Measurements from ENCODE around the gene LIN7A.
A peak's percentile ranks its signal among the peaks of the same experiment; 100 is the strongest.

Gene LIN7A

DNA sequence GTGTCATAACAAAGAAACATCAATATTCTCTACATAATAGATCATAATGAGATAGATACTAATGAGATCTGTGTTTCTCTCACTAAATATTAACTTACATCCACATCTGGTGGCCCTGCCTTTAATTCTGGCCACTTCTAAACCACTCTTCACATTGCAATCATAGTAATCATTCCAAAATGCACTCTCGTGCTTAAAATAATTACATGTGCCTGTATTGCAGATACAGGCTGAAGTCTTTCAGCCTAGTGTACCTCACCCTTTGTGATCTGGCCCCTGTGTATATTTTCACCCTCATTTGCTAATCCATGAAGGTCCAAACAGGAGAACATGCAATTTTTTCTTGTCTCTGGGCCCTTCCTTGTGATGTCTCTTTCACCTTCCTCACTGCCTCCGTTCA lies 108.0 kb downstream of the LIN7A start:
- FAIRE-seq (no peak), DNase-seq (ENCODE audit: insufficient read length, low spot score) (no peak)
- TF ChIP-seq POU2F2 (IDR thresholded peaks at IDR 0.05; ENCODE audit: low read depth, low read length) (no peak), TAF1 (IDR thresholded peaks at IDR 0.05; ENCODE audit: low read depth, low read length) (no peak), POLR2AphosphoS5 (IDR thresholded peaks at IDR 0.05; ENCODE audit: low read depth, low read length) (no peak), PAX5 (IDR thresholded peaks at IDR 0.05; ENCODE audit: insufficient read depth, low read length, severe bottlenecking) (no peak), SPI1 (IDR thresholded peaks at IDR 0.05; ENCODE audit: low read depth, low read length) (no peak), POLR2A (IDR thresholded peaks at IDR 0.05; ENCODE audit: low read depth, low read length) (no peak)

DNA sequence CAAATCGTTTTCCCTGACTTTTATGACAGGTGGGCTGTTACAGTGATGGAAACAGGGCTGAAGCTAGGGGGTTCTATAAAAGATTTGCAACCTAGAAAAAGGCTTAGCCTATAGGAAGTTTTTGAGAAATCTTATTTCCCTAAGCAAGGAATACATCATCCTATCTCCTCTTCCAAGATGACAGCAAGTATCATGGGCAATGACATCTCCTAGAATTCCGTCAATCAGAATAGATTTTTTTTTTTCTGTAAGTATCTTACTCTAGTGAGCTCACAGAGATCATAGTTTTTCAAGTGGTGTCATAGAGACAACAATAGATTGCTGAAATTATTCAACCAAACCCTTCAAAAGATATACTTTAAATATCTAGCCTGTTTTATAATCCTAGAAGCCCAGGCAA lies 112.2 kb downstream of the LIN7A start:
- FAIRE-seq (no peak), DNase-seq (ENCODE audit: insufficient read length, low spot score) (no peak)
- TF ChIP-seq SPI1 (IDR thresholded peaks at IDR 0.05; ENCODE audit: low read depth, low read length) (no peak), TAF1 (IDR thresholded peaks at IDR 0.05; ENCODE audit: low read depth, low read length) (no peak), PAX5 (IDR thresholded peaks at IDR 0.05; ENCODE audit: insufficient read depth, low read length, severe bottlenecking) (no peak), POLR2A (IDR thresholded peaks at IDR 0.05; ENCODE audit: low read depth, low read length) (no peak), POU2F2 (IDR thresholded peaks at IDR 0.05; ENCODE audit: low read depth, low read length) (no peak), POLR2AphosphoS5 (IDR thresholded peaks at IDR 0.05; ENCODE audit: low read depth, low read length) (no peak)

DNA sequence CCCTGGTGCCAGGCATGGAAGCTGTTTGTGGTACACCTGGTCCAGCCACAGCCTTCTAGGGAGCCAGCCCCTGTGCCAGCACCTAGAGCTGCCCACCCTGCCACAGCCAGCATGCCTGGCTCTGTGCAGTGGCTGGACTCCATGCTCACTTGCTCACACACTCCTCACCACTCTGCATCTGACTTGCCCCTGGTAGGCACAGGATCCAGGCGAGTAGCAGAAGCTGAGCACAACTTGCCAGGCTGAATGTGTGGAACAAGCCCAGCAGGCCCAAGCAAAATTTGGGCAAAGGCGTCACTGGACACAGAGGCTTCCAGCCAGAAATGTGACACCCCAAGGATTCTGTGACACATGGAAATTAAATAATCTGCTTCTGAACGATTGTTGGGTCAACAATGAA lies 114.3 kb downstream of the LIN7A start:
- DNase-seq (ENCODE audit: insufficient read length, low spot score): no peak

DNA sequence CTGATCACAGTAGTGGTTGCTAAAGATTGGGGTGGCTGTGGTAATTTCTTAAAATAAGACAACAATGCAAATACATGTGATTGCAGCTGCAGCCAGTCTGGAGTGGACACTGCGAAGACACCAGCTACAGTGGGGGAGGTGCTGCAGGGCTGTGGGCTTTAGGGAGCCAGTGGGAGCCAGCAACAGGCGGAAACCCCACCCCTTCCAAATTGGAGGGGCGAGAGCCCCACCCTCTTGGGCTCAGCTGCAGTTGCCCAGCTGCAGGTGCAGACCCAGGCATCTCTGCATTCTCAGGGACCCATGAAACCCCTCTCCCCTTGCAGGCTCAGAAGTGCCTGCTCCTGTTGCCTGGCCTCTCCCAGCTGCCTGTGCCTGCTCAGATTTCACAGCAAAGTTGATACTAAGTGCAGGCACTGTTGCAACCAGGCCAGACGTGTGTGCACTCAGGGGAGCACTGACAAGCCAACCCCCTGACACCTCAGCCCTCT lies 116.2 kb downstream of the LIN7A start:
- TF ChIP-seq POU2F2 (IDR thresholded peaks at IDR 0.05; ENCODE audit: low read depth, low read length): no peak
- no peak for TF ChIP-seq SPI1 (IDR thresholded peaks at IDR 0.05; ENCODE audit: low read depth, low read length)
- TF ChIP-seq POLR2AphosphoS5 (IDR thresholded peaks at IDR 0.05; ENCODE audit: low read depth, low read length): no peak
- TF ChIP-seq PAX5 (IDR thresholded peaks at IDR 0.05; ENCODE audit: insufficient read depth, low read length, severe bottlenecking): no peak
- TF ChIP-seq TAF1 (IDR thresholded peaks at IDR 0.05; ENCODE audit: low read depth, low read length): no peak
- no peak for TF ChIP-seq POLR2A (IDR thresholded peaks at IDR 0.05; ENCODE audit: low read depth, low read length)
- FAIRE-seq (no peak), DNase-seq (ENCODE audit: insufficient read length, low spot score) (no peak)

More for the DNA sequence above, 114.3 kb downstream of the LIN7A start:
- TF ChIP-seq SPI1 (IDR thresholded peaks at IDR 0.05; ENCODE audit: low read depth, low read length): no peak
- FAIRE-seq: no peak

DNA sequence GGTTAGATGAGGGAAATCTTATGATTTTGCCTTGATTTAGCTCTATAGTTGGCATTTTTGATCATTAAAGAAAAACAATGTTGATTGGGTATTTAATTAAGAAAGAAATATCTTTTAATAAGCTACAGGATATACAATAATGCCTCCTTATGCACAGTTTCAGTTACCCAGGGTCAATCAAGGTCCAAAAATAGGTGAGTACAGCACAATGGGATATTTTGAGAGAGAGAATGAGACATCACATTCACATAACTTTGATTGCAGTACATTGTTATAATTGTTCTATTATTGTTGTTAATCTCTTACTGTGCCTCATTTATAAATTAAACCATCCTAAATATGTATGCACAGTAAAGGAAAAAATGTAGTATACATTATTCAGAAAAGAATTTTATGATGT lies 118.9 kb downstream of the LIN7A start:
- no peak for DNase-seq (ENCODE audit: insufficient read length, low spot score)
- TF ChIP-seq POU2F2 (IDR thresholded peaks at IDR 0.05; ENCODE audit: low read depth, low read length) (no peak), POLR2A (IDR thresholded peaks at IDR 0.05; ENCODE audit: low read depth, low read length) (no peak), SPI1 (IDR thresholded peaks at IDR 0.05; ENCODE audit: low read depth, low read length) (no peak)
- no peak for FAIRE-seq

DNA sequence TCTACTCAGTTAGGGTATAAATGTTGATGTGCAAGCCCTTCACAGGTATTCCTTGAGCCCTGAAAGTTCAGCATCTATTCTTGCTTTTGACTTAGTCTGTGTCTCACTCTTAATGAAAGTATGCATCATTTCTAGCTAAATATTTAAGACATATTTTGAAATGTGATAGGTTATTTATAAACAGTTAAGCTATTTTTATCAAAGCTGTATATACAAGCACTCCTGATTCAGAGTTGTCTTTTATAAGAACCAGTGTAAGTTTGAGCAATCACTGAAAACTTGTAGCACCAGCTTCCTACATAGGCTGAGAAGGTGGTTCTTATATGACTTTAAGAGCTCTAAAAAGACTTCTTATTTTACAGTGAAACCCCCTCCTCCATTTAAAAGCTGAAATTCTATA lies 122.4 kb downstream of the LIN7A start:
- no peak for TF ChIP-seq POLR2A (IDR thresholded peaks at IDR 0.05; ENCODE audit: low read depth, low read length)
- no peak for TF ChIP-seq SPI1 (IDR thresholded peaks at IDR 0.05; ENCODE audit: low read depth, low read length)
- no peak for TF ChIP-seq TAF1 (IDR thresholded peaks at IDR 0.05; ENCODE audit: low read depth, low read length)
- TF ChIP-seq PAX5 (IDR thresholded peaks at IDR 0.05; ENCODE audit: insufficient read depth, low read length, severe bottlenecking): no peak
- TF ChIP-seq POU2F2 (IDR thresholded peaks at IDR 0.05; ENCODE audit: low read depth, low read length): no peak
- no peak for TF ChIP-seq POLR2AphosphoS5 (IDR thresholded peaks at IDR 0.05; ENCODE audit: low read depth, low read length)
- no peak for DNase-seq (ENCODE audit: insufficient read length, low spot score)
- no peak for FAIRE-seq

DNA sequence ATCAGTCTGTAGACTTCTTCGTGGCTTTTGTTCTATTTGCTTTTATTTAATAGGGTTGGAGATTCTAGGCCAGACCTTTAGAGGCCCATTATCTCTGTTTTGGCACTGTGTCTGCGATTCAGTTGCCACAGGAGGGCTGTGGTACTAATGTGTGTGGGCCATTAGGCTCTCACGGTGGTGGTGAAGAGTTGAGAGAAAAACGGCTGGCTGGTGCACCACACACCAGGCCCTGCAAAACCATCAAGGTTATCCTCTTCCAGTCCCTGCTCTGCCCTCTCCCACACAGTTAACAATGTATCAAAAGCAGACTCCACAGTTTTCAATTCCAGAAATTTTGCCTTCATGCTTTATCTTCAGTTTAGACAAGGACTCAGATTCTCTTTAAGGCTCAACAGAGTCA lies 123.3 kb downstream of the LIN7A start:
- no peak for TF ChIP-seq SPI1 (IDR thresholded peaks at IDR 0.05; ENCODE audit: low read depth, low read length)
- no peak for TF ChIP-seq POLR2AphosphoS5 (IDR thresholded peaks at IDR 0.05; ENCODE audit: low read depth, low read length)
- no peak for TF ChIP-seq PAX5 (IDR thresholded peaks at IDR 0.05; ENCODE audit: insufficient read depth, low read length, severe bottlenecking)
- TF ChIP-seq POLR2A (IDR thresholded peaks at IDR 0.05; ENCODE audit: low read depth, low read length): no peak
- no peak for TF ChIP-seq POU2F2 (IDR thresholded peaks at IDR 0.05; ENCODE audit: low read depth, low read length)
- TF ChIP-seq TAF1 (IDR thresholded peaks at IDR 0.05; ENCODE audit: low read depth, low read length): no peak
- no peak for DNase-seq (ENCODE audit: insufficient read length, low spot score)
- FAIRE-seq: no peak

DNA sequence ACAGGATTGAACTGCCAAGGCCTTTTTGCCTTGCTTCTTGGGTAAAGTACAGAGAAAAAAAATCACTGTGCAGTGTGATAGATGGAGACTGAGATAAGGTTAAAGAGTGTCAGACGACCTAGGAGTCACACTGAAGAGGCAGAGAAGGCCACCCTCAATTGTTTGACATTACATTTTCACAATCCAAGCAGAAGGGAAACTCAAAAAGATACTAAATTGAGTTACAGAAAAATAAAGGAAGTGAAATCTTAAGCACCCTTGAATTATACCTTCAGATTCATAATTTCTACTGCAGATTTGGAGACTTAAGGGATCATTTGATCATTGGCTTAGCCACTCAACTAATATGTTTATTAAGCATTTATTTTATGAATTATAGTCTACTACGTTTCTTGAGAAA lies 123.9 kb downstream of the LIN7A start:
- TF ChIP-seq SPI1 (IDR thresholded peaks at IDR 0.05; ENCODE audit: low read depth, low read length) (peak; percentile 71), PAX5 (IDR thresholded peaks at IDR 0.05; ENCODE audit: insufficient read depth, low read length, severe bottlenecking) (no peak)
- DNase-seq (ENCODE audit: insufficient read length, low spot score): no peak
- no peak for FAIRE-seq

DNA sequence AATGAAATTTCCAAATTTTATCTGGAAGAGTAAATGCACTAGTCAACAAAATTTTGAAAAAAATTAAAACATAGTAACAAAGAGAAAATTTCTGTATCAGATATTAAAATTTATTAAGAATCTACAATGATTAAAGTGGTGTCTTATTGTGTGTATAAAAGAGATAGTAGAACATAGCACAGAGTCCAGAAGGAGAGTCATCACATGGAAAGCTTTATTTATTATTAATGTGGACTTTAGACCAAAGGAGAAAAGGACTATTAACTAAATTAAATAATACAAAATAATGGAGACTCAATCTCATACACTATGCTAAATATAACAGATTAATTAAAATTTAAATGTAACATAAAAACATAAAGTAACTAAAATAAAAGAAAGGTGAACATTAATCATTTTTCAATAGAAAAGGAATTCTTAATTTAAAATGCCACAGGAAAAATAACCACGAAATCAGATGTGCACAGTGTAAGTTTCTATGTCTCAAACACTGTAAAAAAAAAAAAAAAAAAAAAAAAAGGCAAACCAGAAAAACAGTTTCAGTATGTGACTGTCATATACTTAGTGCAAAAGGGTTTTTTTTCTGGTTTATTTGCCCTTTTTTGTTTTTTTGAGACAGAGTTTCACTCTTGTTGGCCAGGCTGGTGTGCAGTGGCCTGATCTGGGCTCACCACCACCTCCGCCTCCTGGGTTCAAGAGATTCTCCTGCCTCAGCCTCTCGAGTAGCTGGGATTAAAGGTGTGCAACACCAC lies 125.6 kb downstream of the LIN7A start:
- DNase-seq (ENCODE audit: insufficient read length, low spot score) (no peak), FAIRE-seq (no peak)
- TF ChIP-seq POLR2AphosphoS5 (IDR thresholded peaks at IDR 0.05; ENCODE audit: low read depth, low read length) (no peak), POLR2A (IDR thresholded peaks at IDR 0.05; ENCODE audit: low read depth, low read length) (no peak), PAX5 (IDR thresholded peaks at IDR 0.05; ENCODE audit: insufficient read depth, low read length, severe bottlenecking) (no peak), POU2F2 (IDR thresholded peaks at IDR 0.05; ENCODE audit: low read depth, low read length) (no peak), SPI1 (IDR thresholded peaks at IDR 0.05; ENCODE audit: low read depth, low read length) (no peak), TAF1 (IDR thresholded peaks at IDR 0.05; ENCODE audit: low read depth, low read length) (no peak)

DNA sequence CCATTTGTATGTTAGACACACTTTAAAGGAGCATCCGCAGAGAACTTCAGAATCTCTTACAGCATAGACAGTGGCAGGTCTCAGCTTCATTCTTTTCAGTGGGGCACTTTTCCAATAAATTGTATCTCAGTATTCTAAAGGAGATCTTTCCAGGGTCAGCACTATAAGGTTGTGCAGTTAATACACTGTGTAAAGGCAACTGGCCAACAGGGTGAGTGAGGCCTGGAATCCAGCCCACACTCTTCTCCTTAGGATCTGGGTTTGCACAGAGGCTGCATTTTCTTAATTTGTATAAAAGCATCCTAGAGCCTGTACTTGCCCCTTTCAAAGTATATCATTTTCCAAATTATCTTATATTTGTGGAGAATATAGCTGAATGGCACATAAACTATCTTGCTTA lies 126.9 kb downstream of the LIN7A start:
- TF ChIP-seq POLR2AphosphoS5 (IDR thresholded peaks at IDR 0.05; ENCODE audit: low read depth, low read length) (no peak), POU2F2 (IDR thresholded peaks at IDR 0.05; ENCODE audit: low read depth, low read length) (no peak), SPI1 (IDR thresholded peaks at IDR 0.05; ENCODE audit: low read depth, low read length) (no peak), POLR2A (IDR thresholded peaks at IDR 0.05; ENCODE audit: low read depth, low read length) (no peak)
- no peak for DNase-seq (ENCODE audit: insufficient read length, low spot score)

More for the DNA sequence above, 126.9 kb downstream of the LIN7A start:
- no peak for FAIRE-seq

All from GM12891 (cell line).